Upper lobe of left lung (tissue), 6 donors: ENCODE results near the gene ERN1. TPM values are rescaled to one million over a fixed set of nuclear protein-coding genes. Genes with fewer than 3 reads are reported as not detected.
"Not testable (repeated sequence)": the region's sequence is repeated elsewhere in the genome, so short reads cannot be mapped to it uniquely, and the experiment has no call there.

Experiments used
- ATAC-seq, 2 donors: fragments of 200-7000 bp; cut with Tn5 transposase; one replicate each; pipeline ENCODE4 v1.9.1; 2022; ENCODE audit warnings: mild to moderate bottlenecking in 2 of 2, moderate library complexity in 2 of 2; ENCODE audit not compliant: low FRiP score in 2 of 2
- DNase-seq, 2 donors: peaks; one replicate each; pipeline ENCODE4 v3.0.0-alpha.2; 2019 to 2020
- H3K27ac ChIP-seq, 4 donors: fragments of 200-600 bp; sonication (generic); one replicate each; pipeline ENCODE4 v1.5.1; 2016 to 2019
- H3K27me3 ChIP-seq, 4 donors: fragments of 200-600 bp; sonication (generic); one replicate each; pipeline ENCODE4 v1.5.1; 2017 to 2019
- H3K36me3 ChIP-seq, 4 donors: fragments of 200-600 bp; sonication (generic); one replicate each; pipeline ENCODE4 v1.5.1; 2016 to 2019
- H3K4me1 ChIP-seq, 4 donors: fragments of 200-600 bp; sonication (generic); one replicate each; pipeline ENCODE4 v1.5.1; 2018 to 2019
- H3K4me3 ChIP-seq, 4 donors: fragments of 200-600 bp; sonication (generic); one replicate each; pipeline ENCODE4 v1.5.1; 2017 to 2019; ENCODE audit warnings: mild to moderate bottlenecking in 2 of 4, moderate library complexity in 1 of 4
- H3K9me3 ChIP-seq, 4 donors: fragments of 200-600 bp; sonication (generic); one replicate each; pipeline ENCODE4 v1.5.1; 2018 to 2019
- EP300 ChIP-seq, 4 donors: sonication (generic); formaldehyde crosslinking; IDR thresholded peaks; one replicate each; pipeline ENCODE4 v1.5.1; 2017; ENCODE audit warnings: antibody characterized with exemption in 4 of 4, control low read depth in 2 of 4
- POLR2A ChIP-seq, 4 donors: fragments of 450-650 bp; IDR thresholded peaks; one replicate each; pipeline ENCODE4 v1.5.1; 2016 to 2017; ENCODE audit warnings: antibody characterized with exemption in 4 of 4, mild to moderate bottlenecking in 2 of 4
- POLR2AphosphoS5 ChIP-seq, 2 donors: sonication (generic); formaldehyde crosslinking; IDR thresholded peaks; one replicate each; pipeline ENCODE4 v1.5.1; 2017; ENCODE audit warnings: antibody characterized with exemption in 2 of 2
- WGBS, 2 donors: methylation state at CpG; one replicate each; pipeline ENCODE4 v1.1.5; 2017 to 2018; 5-methylcytosine and 5-hydroxymethylcytosine counted together
- total RNA-seq, 6 donors: library from RNA; depleted of rRNA in 4 of 6; stranded (reverse); fragments of >200 nt in 4 of 6; gene quantifications; one replicate each; pipeline versions ENCODE4 v1.1.0 to v1.2.1, GENCODE V29; 2016 to 2021
- TF ChIP-seq, protein P1 (sequence below), 6 experiments: fragments of 450-650 bp in 4 of 6; fragments of 200-600 bp in 2 of 6; sonication (generic) in 2 of 6; IDR thresholded peaks; one replicate each; pipeline ENCODE4 v1.5.1; 2016 to 2019; ENCODE audit warnings: antibody characterized with exemption in 6 of 6
- donor health status: DM: no; HTN: no; CAD: no; lungs with moderate emphysema.
- donor health status: DM: no; HTN: yes; CAD: no; lungs with severe emphysema.

ERN1 gene
- total RNA-seq: 10 to 100 TPM; 32.8 to 65.0 (median 41.9) TPM

DNA sequence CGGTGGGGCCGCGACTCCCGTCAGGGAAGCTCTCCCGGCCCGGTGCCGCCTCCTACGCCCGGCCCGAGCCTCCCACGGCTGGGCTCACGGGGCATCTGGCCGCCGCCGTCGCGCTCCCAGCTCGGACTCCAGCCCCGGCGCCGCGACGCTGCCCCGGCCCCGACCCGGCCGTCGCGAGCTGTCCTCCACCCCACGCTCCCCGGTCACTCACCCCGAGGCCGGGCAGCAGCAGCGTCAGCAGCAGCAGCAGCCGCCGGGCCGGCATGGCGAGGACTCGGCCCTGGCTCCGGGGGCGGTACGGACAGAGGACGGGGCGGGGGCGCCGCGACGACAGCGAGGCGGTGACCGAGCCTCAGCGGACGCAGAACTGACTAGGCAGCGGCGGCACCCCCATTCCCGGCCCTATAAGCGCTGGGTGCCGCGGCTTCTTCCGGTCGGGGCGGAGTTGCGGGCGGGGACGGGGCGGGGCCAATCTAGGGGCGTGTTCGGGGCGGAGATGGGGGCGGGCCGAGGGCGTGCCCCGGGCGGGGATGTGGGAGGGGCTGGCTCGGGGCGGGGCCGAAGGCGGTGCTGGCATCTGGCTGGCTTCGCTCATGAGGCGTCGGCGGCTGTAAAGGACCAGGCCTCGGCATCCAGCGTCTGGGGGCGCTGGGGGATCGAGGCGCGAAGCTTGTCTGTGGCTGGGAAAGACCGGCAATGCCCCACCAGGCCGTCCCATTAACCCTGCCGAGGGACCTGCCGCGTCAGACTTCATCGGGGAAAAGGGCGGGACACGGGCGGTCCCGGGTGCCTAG lies at the start of gene ERN1:
Gene ERN1, minus strand, starts transcription at position 380 of the 794 bp plus-strand sequence. Its CDS starts 115 bp downstream, at position 265.
- TF ChIP-seq EP300 (IDR thresholded peaks at IDR 0.05): no peak
- TF ChIP-seq, protein P1, sequence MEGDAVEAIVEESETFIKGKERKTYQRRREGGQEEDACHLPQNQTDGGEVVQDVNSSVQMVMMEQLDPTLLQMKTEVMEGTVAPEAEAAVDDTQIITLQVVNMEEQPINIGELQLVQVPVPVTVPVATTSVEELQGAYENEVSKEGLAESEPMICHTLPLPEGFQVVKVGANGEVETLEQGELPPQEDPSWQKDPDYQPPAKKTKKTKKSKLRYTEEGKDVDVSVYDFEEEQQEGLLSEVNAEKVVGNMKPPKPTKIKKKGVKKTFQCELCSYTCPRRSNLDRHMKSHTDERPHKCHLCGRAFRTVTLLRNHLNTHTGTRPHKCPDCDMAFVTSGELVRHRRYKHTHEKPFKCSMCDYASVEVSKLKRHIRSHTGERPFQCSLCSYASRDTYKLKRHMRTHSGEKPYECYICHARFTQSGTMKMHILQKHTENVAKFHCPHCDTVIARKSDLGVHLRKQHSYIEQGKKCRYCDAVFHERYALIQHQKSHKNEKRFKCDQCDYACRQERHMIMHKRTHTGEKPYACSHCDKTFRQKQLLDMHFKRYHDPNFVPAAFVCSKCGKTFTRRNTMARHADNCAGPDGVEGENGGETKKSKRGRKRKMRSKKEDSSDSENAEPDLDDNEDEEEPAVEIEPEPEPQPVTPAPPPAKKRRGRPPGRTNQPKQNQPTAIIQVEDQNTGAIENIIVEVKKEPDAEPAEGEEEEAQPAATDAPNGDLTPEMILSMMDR (IDR thresholded peaks at IDR 0.05): peak in 2 of 6 experiments; percentile 20 to 44
- TF ChIP-seq POLR2A (IDR thresholded peaks at IDR 0.05): peak in 3 of 4 donors; percentile 70 to 99 (median 93)
- TF ChIP-seq POLR2AphosphoS5 (IDR thresholded peaks at IDR 0.05): peak; percentile 96 to 99
- no peaks in the 10 kb centered on the region for H3K36me3 ChIP-seq
- ATAC-seq (peak; percentile 97 to 99), DNase-seq (peak; percentile 95 to 98)
- peaks cover 16 to 45% (median 35%) of the 10 kb centered on the region in 4 donors for H3K4me1 ChIP-seq
- peak within 1 kb of the TSS; percentile 96 to 100 (median 96) for H3K27ac ChIP-seq
- H3K27me3 ChIP-seq: no peaks in the 10 kb centered on the region
- H3K4me3 ChIP-seq: peak within 1 kb of the TSS; percentile 77 to 93 (median 84)
- no peaks in the 10 kb centered on the region for H3K9me3 ChIP-seq
- WGBS, 2 donors: 3% methylated on average over 6 to 20 of the region's 98 CpGs

DNA sequence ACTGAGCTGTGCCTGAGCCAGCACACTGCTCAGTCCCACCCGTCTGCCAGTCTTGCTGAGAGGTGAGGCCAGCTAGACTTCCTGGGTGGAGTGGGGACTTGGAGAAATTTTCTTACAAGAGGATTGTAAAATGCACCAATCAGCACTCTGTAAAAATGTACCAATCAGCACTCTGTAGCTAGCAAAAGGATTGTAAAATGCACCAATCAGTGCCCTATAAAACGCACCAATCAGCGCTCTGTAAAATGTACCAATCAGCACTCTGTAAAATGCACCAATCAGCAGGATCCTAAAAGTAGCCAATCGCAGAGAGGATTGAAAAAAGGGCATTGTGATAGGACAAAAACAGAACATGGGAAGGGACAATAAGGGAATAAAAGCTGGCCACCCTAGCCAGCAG lies 49.1 kb upstream of the ERN1 start:
- Histone ChIP-seq H3K4me1 (peaks cover 27 to 46% (median 36%) of the 10 kb centered on the region in 4 donors), H3K27ac (peak overlapping the region in 2 of 4 donors; percentile 9 to 14)
- ATAC-seq, H3K27me3 ChIP-seq, H3K36me3 ChIP-seq, H3K9me3 ChIP-seq, H3K4me3 ChIP-seq, DNase-seq: not testable (repeated sequence)
- 67 to 76% methylated on average over 3 to 4 of the region's 4 CpGs for WGBS, 2 donors

DNA sequence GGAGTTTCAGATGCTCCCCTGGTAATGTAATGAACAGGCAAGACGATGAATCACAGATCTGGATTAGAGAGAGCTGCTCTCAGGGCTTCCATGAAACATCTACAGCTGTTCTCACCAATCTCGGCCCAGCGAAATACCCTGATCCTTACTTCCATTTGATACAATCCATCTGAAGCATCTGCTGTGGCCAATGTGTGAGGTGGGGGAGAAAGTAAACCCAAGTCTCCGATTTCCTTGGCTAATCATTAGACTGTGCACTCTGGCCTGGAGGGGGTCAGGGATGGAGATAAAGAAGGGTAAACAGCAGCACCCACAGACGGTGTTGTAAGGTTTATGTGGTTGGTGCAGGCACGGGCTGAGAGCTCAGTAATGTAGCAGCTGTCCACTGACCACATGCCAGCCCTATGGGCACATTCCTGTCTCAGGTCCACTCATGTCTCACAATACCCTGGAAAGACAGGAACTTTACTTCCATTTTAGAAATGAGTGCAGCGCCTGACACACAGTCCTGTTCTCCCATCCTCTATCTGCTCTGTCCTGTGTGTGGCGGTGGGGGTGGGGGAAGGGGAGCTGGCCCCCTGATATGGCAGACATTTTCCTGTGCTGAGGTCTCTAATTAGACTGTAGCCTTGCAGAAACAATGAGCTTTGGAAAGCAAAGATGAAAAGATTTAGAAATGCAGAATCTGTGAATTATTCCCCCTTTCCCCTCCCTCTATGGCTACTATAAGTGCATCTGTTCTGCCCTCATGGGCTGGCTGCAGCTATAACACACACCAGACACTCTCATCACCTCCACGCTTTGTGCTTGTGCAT lies 48.3 kb upstream of the ERN1 start:
- TF ChIP-seq, protein P1 (IDR thresholded peaks at IDR 0.05): no peak
- TF ChIP-seq POLR2AphosphoS5 (IDR thresholded peaks at IDR 0.05): no peak
- TF ChIP-seq POLR2A (IDR thresholded peaks at IDR 0.05): no peak
- TF ChIP-seq EP300 (IDR thresholded peaks at IDR 0.05): no peak
- Histone ChIP-seq H3K36me3 (peaks cover 0 to 6% (median 3%) of the 10 kb centered on the region in 4 donors), H3K4me3 (no peak overlapping the region), H3K27ac (peak overlapping the region in 2 of 4 donors; percentile 9 to 79), H3K9me3 (no peaks in the 10 kb centered on the region), H3K27me3 (no peaks in the 10 kb centered on the region), H3K4me1 (peaks cover 30 to 54% (median 37%) of the 10 kb centered on the region in 4 donors)
- ATAC-seq: no peak
- DNase-seq: no peak
- 65 to 70% methylated on average over 7 to 9 of the region's 9 CpGs for whole genome bisulfite sequencing, 2 donors

DNA sequence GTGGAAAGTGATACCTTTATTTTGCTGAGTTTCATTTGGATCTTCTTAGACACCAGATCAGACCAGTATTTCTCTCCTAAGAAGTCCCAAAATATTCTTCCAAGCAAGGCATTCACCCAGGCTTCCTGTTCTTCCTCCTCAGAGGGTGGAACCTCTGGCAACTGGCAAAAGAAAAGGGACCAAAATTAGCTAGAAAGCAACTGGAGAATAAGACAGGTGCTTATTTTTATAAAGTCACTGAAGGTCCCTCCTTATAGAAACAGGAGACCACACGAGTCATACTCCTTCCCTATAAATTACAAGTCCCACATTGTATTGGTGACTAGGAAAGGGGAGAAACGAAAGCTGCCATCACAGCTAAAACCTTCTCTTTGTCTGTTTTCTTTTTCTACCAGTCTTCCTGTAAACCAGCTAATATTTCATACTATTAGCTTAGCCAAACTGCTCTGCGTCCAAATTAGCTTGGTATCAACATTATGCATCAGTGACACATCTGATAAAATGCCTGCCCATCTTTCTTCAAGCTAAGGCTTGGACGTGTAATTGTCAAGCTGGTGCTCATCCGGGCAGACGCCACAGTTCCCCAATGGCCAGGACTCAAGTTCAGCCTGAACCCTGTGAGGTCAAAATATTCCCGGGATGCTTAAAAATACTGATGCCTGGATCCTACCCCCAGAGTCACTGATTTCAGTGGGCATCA lies 47.5 kb upstream of the ERN1 start:
- DNase-seq: no peak
- H3K4me3 ChIP-seq: no peak overlapping the region
- H3K9me3 ChIP-seq: no peaks in the 10 kb centered on the region
- H3K27me3 ChIP-seq: no peaks in the 10 kb centered on the region
- TF ChIP-seq EP300 (IDR thresholded peaks at IDR 0.05) (no peak), POLR2AphosphoS5 (IDR thresholded peaks at IDR 0.05) (no peak), POLR2A (IDR thresholded peaks at IDR 0.05) (no peak)
- TF ChIP-seq, protein P1 (IDR thresholded peaks at IDR 0.05): no peak
- peaks cover 0 to 6% (median 3%) of the 10 kb centered on the region in 4 donors for H3K36me3 ChIP-seq
- 80 to 83% methylated on average over 7 of the region's 7 CpGs for WGBS, 2 donors
- H3K4me1 ChIP-seq: peaks cover 30 to 59% (median 33%) of the 10 kb centered on the region in 4 donors
- ATAC-seq: no peak
- peak overlapping the region in 2 of 4 donors; percentile 79 to 81 for H3K27ac ChIP-seq
